ENCODE measurements around the gene PATJ.

Gene PATJ

GRCh38 chr1:62224182-62224581 lies 481.9 kb downstream of the PATJ start:
- WGBS, 2 experiments (ENCODE audit: insufficient coverage in 2 of 2) = 100% methylated on average over 1 of the region's 3 CpGs; no CpG with 5 or more reads in 1 of the 2 experiments
- H3K9me3 ChIP-seq (ENCODE audit: control insufficient read depth, low read length) = no peaks in the 10 kb centered on the region

GRCh38 chr1:62227496-62227895 lies 485.2 kb downstream of the PATJ start:
- peaks cover 10% of the 10 kb centered on the region for H3K4me1 ChIP-seq (ENCODE audit: control insufficient read depth, insufficient read depth, low read length, poor library complexity, severe bottlenecking)
- no peaks in the 10 kb centered on the region for H3K9me3 ChIP-seq (ENCODE audit: control insufficient read depth, low read length)
- no peak overlapping the region for H3K4me3 ChIP-seq (ENCODE audit: extremely low read depth, insufficient read depth, low read length, poor library complexity, severe bottlenecking)
- H3K36me3 ChIP-seq (ENCODE audit: control insufficient read depth, insufficient read depth, low read length) = no peaks in the 10 kb centered on the region
- no peak overlapping the region for H3K27ac ChIP-seq (ENCODE audit: low read depth, low read length, severe bottlenecking)
- WGBS, 2 experiments (ENCODE audit: insufficient coverage in 2 of 2) = 86% methylated on average over 8 to 11 of the region's 11 CpGs

More at GRCh38 chr1:62224182-62224581, 481.9 kb downstream of the PATJ start:
- Histone ChIP-seq H3K4me1 (ENCODE audit: control insufficient read depth, insufficient read depth, low read length, poor library complexity, severe bottlenecking) (peaks cover 3% of the 10 kb centered on the region), H3K36me3 (ENCODE audit: control insufficient read depth, insufficient read depth, low read length) (no peaks in the 10 kb centered on the region), H3K27ac (ENCODE audit: low read depth, low read length, severe bottlenecking) (no peak overlapping the region), H3K4me3 (ENCODE audit: extremely low read depth, insufficient read depth, low read length, poor library complexity, severe bottlenecking) (no peak overlapping the region)
